ENCODE measurements around the gene VOPP1.

DNA sequence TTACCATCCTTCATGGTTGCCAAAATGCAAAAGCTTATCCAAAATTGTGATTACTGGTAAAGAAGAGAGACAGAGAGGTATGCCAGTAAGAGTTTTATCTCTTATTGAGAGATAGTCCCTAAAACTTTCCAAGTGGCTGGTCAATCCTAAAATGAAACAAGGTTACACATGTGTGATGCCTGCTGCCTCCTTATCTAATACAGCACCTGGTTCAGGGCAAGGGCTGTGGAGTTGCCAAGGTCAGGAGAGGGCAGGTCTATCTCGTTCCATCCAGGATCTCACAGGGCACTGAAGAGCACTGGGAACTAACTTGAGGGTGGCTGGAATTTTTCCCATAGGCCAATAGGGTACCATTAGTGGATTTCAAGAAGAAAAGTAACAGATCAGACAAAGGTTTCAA, 18.3 kb downstream of the VOPP1 start:
- TF ChIP-seq CTCF (conservative IDR thresholded peaks at IDR 0.05; ENCODE audit: low read depth, low read length) (no peak), EZH2 (IDR thresholded peaks at IDR 0.05; ENCODE audit: low read length, unreplicated experiment) (no peak), EZH2phosphoT487 (IDR thresholded peaks at IDR 0.05; ENCODE audit: borderline replicate concordance, low read length) (no peak)
